Heart left ventricle (tissue), 16 donors: Measurements from ENCODE around the gene CYB561. TPM values are rescaled to one million over a fixed set of nuclear protein-coding genes. Genes with fewer than 3 reads are reported as not detected.

Experiments used
- ATAC-seq, 4 donors: fragments of 200-7000 bp; cut with Tn5 transposase; one replicate each; pipeline ENCODE4 v1.9.1; 2020 to 2022; ENCODE audit warnings: moderate library complexity in 4 of 4, mild to moderate bottlenecking in 3 of 4, moderate number of reproducible peaks in 1 of 4
- DNase-seq, 5 donors: peaks; one replicate each; pipeline ENCODE4 v3.0.0-alpha.2; 2020
- H3K27ac ChIP-seq, 12 donors: fragments of 200-600 bp; sonication (generic) in 4 of 12; one replicate each; pipeline versions ENCODE4 v1.5.0 to v1.8.0; 2016 to 2022; ENCODE audit warnings: mild to moderate bottlenecking in 2 of 12
- H3K27me3 ChIP-seq, 9 donors: fragments of 200-600 bp; sonication (generic) in 2 of 9; one replicate each; pipeline versions ENCODE4 v1.5.1 to v1.8.0; 2016 to 2022; ENCODE audit warnings: mild to moderate bottlenecking in 3 of 9
- H3K36me3 ChIP-seq, 9 donors: fragments of 200-600 bp; sonication (generic) in 2 of 9; one replicate each; pipeline versions ENCODE4 v1.5.0 to v1.8.0; 2018 to 2022; ENCODE audit warnings: mild to moderate bottlenecking in 2 of 9
- H3K4me1 ChIP-seq, 12 donors: fragments of 200-600 bp; sonication (generic) in 4 of 12; one replicate each; pipeline versions ENCODE4 v1.5.0 to v1.8.0; 2016 to 2022; ENCODE audit warnings: mild to moderate bottlenecking in 3 of 12
- H3K4me3 ChIP-seq, 12 donors: fragments of 200-600 bp; sonication (generic) in 4 of 12; one replicate each; pipeline versions ENCODE4 v1.5.0 to v1.8.0; 2017 to 2022; ENCODE audit warnings: mild to moderate bottlenecking in 9 of 12, moderate library complexity in 4 of 12
- H3K9me3 ChIP-seq, 12 donors: fragments of 200-600 bp; sonication (generic) in 4 of 12; one replicate each; pipeline versions ENCODE4 v1.5.0 to v1.8.0; 2016 to 2022; ENCODE audit warnings: mild to moderate bottlenecking in 1 of 12
- POLR2A ChIP-seq, 2 donors: fragments of 450-650 bp; IDR thresholded peaks; one replicate each; pipeline ENCODE4 v1.6.1; 2017; ENCODE audit warnings: antibody characterized with exemption in 2 of 2, mild to moderate bottlenecking in 2 of 2, moderate library complexity in 2 of 2
- WGBS, 4 donors: extraction: QIAGEN DNeasy Blood & Tissue Kit in 2 of 4; methylation state at CpG; one replicate each; pipeline versions ENCODE4 v1.1.5 to v1.1.7; 2013 to 2018; 5-methylcytosine and 5-hydroxymethylcytosine counted together
- intact Hi-C, 10 donors: fragments of 100-400 bp; cut with DNase I; formaldehyde crosslinking; loops; one replicate each; pipeline versions ENCODE4 v1.11.1 to v1.14.2; 2022
- polyA plus RNA-seq, 2 donors: library from polyadenylated mRNA; stranded (reverse); fragments of 200-250 nt; gene quantifications; one replicate each; pipeline ENCODE4 v1.2.3, GENCODE V29; 2013
- total RNA-seq, 9 donors: library from RNA; depleted of rRNA in 2 of 9; stranded (reverse); fragments of >200 nt in 2 of 9; fragmentation: NEBNext Ultra II Directional in 3 of 9; extraction: Animal tissue kit (Norgen Biotek cat#: 25700) in 3 of 9; gene quantifications; one replicate each; pipeline versions ENCODE4 v1.1.0 to v1.2.4, GENCODE V29; 2016 to 2023
- TF ChIP-seq, protein P1 (sequence below), 12 donors: fragments of 200-600 bp; sonication (generic) in 4 of 12; IDR thresholded peaks; one replicate each; pipeline versions ENCODE4 v1.5.0 to v1.8.0; 2018 to 2022; ENCODE audit warnings: antibody characterized with exemption in 12 of 12, mild to moderate bottlenecking in 5 of 12
- donor health status: ischemic (EF 13 %, LVEDD 7.1; RV severe dilation, severe dysfunction).
- donor health status: healthy with polysubstance abuse.
- donor health status: DM: no; HTN: yes; CAD: no.
- donor health status: DM: no; HTN: no; CAD: no.
- donor health status: ischemic (EF 25% LVEDD 6.9; RV normal size, moderate dysfunction).
- donor health status: ischemic (EF 25% LVEDD 5.7; RV mildly dilated, moderate dysfunction).
- donor health status: healthy.
- donor health status: DM: yes; HTN: yes; CAD: no.
- donor health status: ischemic (EF 35%, LVEDD 5.7; RV mildly dilated, moderate dysfunction).
- donor health status: nonischemic (EF 11% LVEDD 7.7; RV severe dilation, severe dysfunction).
- donor health status: DM: yes; HTN: yes; CAD: no.
- donor health status: PGD.
- donor health status: ischemic (EF 29% LVEDD 5.4; RV normal size, mild dysfunction).
- donor health status: nonischemic (EF 23%, LVEDD 6.1; RV moderate dilation, normal function).

CYB561 gene
- total and polyA plus RNA-seq, 11 donors: 4.8 to 19.2 (median 8.6) TPM

DNA sequence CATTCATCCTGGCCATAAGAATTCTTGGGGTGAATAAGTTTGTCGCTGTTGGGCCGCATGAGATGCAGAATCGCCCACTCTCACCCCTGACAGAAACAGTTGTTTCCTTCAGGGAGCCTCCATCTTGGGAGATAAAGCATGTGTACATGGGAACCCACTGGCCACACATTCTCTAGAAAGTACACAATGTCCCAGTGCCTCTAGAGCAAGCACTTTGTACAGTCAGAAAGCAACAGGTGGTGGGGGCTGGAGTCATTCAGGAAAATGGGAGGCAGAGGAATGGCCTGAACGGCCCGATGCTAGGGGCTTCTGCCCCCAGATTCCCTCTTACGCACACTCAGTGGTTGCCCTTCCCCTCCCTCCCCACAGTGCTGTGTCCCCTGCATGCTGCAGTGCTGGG is 46.8 kb upstream of the CYB561 start:
- H3K27ac ChIP-seq: no peak overlapping the region
- peak in 1 of 5 donors; percentile 3 for DNase-seq
- intact Hi-C loops: no loop called here
- H3K27me3 ChIP-seq: no peaks in the 10 kb centered on the region
- no peak for ATAC-seq
- TF ChIP-seq POLR2A (IDR thresholded peaks at IDR 0.05): no peak
- TF ChIP-seq, protein P1, sequence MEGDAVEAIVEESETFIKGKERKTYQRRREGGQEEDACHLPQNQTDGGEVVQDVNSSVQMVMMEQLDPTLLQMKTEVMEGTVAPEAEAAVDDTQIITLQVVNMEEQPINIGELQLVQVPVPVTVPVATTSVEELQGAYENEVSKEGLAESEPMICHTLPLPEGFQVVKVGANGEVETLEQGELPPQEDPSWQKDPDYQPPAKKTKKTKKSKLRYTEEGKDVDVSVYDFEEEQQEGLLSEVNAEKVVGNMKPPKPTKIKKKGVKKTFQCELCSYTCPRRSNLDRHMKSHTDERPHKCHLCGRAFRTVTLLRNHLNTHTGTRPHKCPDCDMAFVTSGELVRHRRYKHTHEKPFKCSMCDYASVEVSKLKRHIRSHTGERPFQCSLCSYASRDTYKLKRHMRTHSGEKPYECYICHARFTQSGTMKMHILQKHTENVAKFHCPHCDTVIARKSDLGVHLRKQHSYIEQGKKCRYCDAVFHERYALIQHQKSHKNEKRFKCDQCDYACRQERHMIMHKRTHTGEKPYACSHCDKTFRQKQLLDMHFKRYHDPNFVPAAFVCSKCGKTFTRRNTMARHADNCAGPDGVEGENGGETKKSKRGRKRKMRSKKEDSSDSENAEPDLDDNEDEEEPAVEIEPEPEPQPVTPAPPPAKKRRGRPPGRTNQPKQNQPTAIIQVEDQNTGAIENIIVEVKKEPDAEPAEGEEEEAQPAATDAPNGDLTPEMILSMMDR (IDR thresholded peaks at IDR 0.05): no peak
- H3K4me3 ChIP-seq: no peak overlapping the region
- H3K4me1 ChIP-seq: no peaks in the 10 kb centered on the region
- 88 to 95% (median 92%) methylated on average over 5 to 6 of the region's 6 CpGs for WGBS, 4 donors
- H3K9me3 ChIP-seq: no peaks in the 10 kb centered on the region
- peaks cover 0 to 17% (median 0%) of the 10 kb centered on the region in 9 donors for H3K36me3 ChIP-seq

DNA sequence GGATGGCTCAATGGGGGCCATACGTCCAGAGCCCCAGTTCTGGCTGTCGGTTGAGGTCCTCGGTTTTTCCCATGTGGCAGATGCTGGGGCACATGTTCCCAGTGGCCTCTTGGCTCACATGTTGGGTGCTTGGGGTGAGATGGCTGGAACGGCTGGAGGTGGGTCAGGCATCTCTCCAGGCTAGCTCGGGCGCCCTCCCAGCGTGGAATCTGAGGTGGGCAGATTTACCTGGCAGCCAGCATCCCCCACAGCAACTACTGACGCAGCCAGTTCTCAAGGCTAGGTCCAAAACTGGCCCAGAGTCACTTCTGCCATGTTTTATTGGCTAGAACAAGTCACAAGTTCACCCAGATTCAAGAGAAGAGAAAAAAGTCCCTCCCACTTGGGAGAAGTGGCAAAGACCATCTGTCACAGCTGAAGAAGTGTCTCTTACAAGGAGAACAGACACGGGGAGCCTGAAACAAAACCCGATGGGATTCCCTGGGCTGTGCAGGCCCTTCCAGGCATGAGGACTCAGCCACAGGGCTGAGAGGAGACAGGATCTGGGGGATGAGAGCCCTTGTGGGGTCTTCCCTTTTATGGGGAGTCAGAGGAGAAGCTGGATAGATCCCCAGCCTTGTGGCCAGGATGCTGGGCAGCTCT is 46.0 kb upstream of the CYB561 start:
- WGBS, 4 donors: 59 to 85% (median 82%) methylated on average over 5 to 10 of the region's 10 CpGs
- H3K9me3 ChIP-seq: no peaks in the 10 kb centered on the region
- H3K27me3 ChIP-seq: no peaks in the 10 kb centered on the region
- H3K4me1 ChIP-seq: no peaks in the 10 kb centered on the region
- no peak overlapping the region for H3K4me3 ChIP-seq
- ATAC-seq (no peak), DNase-seq (peak in 1 of 5 donors; percentile 15)
- no peak overlapping the region for H3K27ac ChIP-seq
- intact Hi-C loops: no loop called here
- H3K36me3 ChIP-seq: peaks cover 0 to 17% (median 0%) of the 10 kb centered on the region in 9 donors
- TF ChIP-seq, protein P1 (IDR thresholded peaks at IDR 0.05): no peak
- no peak for TF ChIP-seq POLR2A (IDR thresholded peaks at IDR 0.05)

DNA sequence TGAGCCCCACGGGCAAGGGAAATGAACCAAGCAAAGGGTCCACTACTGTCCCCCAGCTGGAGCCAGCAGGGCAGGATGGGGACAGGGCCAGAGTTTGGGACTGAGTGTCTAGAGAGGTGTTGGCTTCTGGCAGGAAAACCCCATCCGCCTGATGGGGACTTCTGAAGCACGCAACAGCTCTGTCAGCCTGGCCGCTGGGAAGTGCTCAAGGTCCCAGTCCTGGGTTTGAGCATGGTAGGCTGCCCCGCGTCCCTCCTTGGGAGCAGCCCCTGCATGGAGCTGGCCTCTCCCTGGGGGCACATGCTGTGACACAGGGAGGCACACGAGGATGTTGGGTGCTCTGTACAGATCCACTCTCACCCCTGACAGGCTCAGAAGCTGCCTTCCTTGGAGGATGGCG is 45.3 kb upstream of the CYB561 start:
- 76 to 86% (median 80%) methylated on average over 5 to 8 of the region's 8 CpGs for WGBS, 4 donors
- H3K27ac ChIP-seq: no peak overlapping the region
- no peak overlapping the region for H3K4me3 ChIP-seq
- H3K4me1 ChIP-seq: no peaks in the 10 kb centered on the region
- H3K36me3 ChIP-seq: peaks cover 0 to 17% (median 0%) of the 10 kb centered on the region in 9 donors
- no peaks in the 10 kb centered on the region for H3K9me3 ChIP-seq
- intact Hi-C loops: no loop called here
- ATAC-seq (no peak), DNase-seq (peak in 1 of 5 donors; percentile 44)
- no peak for TF ChIP-seq POLR2A (IDR thresholded peaks at IDR 0.05)
- TF ChIP-seq, protein P1 (IDR thresholded peaks at IDR 0.05): no peak
- no peaks in the 10 kb centered on the region for H3K27me3 ChIP-seq

DNA sequence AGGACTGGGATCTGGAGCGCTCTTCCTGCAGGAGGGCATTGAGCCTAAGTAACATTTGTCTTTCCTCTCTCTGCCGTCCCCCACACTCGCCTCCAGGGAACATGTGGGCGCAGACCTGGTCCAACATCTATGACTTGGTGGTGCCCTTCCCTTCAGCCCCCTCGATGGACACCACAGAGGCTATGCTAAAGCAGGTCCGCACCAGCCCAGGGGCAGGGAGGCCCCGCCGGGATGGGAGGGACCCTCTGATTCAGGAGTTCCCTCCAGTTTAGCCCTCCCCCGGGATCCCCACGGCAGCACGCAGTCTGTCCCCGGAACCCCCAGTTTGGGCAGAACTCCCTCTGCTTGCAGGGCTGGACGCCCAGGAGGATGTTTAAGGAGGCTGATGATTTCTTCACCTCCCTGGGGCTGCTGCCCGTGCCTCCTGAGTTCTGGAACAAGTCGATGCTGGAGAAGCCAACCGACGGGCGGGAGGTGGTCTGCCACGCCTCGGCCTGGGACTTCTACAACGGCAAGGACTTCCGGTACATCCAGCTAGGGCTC is 44.8 kb upstream of the CYB561 start:
- Histone ChIP-seq H3K36me3 (peaks cover 0 to 17% (median 0%) of the 10 kb centered on the region in 9 donors), H3K9me3 (no peaks in the 10 kb centered on the region), H3K4me1 (no peaks in the 10 kb centered on the region), H3K27ac (no peak overlapping the region), H3K4me3 (no peak overlapping the region), H3K27me3 (no peaks in the 10 kb centered on the region)
- WGBS, 4 donors: 84 to 92% (median 88%) methylated on average over 16 to 22 of the region's 22 CpGs
- TF ChIP-seq, protein P1 (IDR thresholded peaks at IDR 0.05): no peak
- no peak for TF ChIP-seq POLR2A (IDR thresholded peaks at IDR 0.05)
- ATAC-seq (no peak), DNase-seq (peak in 1 of 5 donors; percentile 49)
- intact Hi-C loops: no loop called here
